ENCODE measurements around the gene LCE3D. TPM values are rescaled to one million over a fixed set of nuclear protein-coding genes. Genes with fewer than 3 reads are reported as not detected.

LCE3D gene
- polyA plus RNA-seq: 100 to 1,000 TPM in 1 of 2 donors, 1 to 10 TPM in 1; 3.6 to 546 TPM

GRCh38 chr1:152580433-152580832, at the start of gene LCE3D:
Gene LCE3D, minus strand, starts transcription at chr1:152580516. Its CDS starts 580 bp downstream, at chr1:152579936.
- 44 to 49% methylated on average over 4 of the region's 4 CpGs for WGBS, 2 donors
- Histone ChIP-seq H3K9me3 (ENCODE audit: control insufficient read depth in 2 of 2, insufficient read depth in 1 of 2, low read depth in 1 of 2, low read length in 1 of 2) (peaks cover 0 to 2% of the 10 kb centered on the region in 2 donors), H3K27me3 (ENCODE audit: control insufficient read depth in 1 of 2, insufficient read depth in 2 of 2, low read length in 2 of 2) (no peaks in the 10 kb centered on the region), H3K36me3 (ENCODE audit: control insufficient read depth in 2 of 2, insufficient read depth in 2 of 2, low read length in 1 of 2) (no peaks in the 10 kb centered on the region), H3K27ac (ENCODE audit: low read depth in 2 of 2, low read length in 1 of 2) (no peak within 1 kb of the TSS), H3K4me1 (ENCODE audit: control insufficient read depth in 2 of 2, insufficient read depth in 2 of 2, low read length in 1 of 2) (peaks cover 0 to 2% of the 10 kb centered on the region in 2 donors), H3K4me3 (ENCODE audit: low read depth in 1 of 2, low read length in 2 of 2) (no peak within 1 kb of the TSS)

- Histone ChIP-seq H3K9me3 (ENCODE audit: control insufficient read depth in 2 of 2, insufficient read depth in 1 of 2, low read depth in 1 of 2, low read length in 1 of 2) (no peaks in the 10 kb centered on the region), H3K4me3 (ENCODE audit: low read depth in 1 of 2, low read length in 2 of 2) (no peak overlapping the region), H3K4me1 (ENCODE audit: control insufficient read depth in 2 of 2, insufficient read depth in 2 of 2, low read length in 1 of 2) (peaks cover 0 to 4% of the 10 kb centered on the region in 2 donors), H3K36me3 (ENCODE audit: control insufficient read depth in 2 of 2, insufficient read depth in 2 of 2, low read length in 1 of 2) (no peaks in the 10 kb centered on the region), H3K27me3 (ENCODE audit: control insufficient read depth in 1 of 2, insufficient read depth in 2 of 2, low read length in 2 of 2) (no peaks in the 10 kb centered on the region), H3K27ac (ENCODE audit: low read depth in 2 of 2, low read length in 1 of 2) (no peak overlapping the region)
- 47 to 67% methylated on average over 1 of the region's 1 CpG for WGBS, 2 donors
Observed at GRCh38 chr1:152626744-152627143, 46.4 kb upstream of the LCE3D start.

GRCh38 chr1:152623203-152623844, 43.0 kb upstream of the LCE3D start:
- H3K4me3 ChIP-seq (ENCODE audit: low read depth in 1 of 2, low read length in 2 of 2): no peak overlapping the region
- peaks cover 0 to 4% of the 10 kb centered on the region in 2 donors for H3K4me1 ChIP-seq (ENCODE audit: control insufficient read depth in 2 of 2, insufficient read depth in 2 of 2, low read length in 1 of 2)
- H3K27me3 ChIP-seq (ENCODE audit: control insufficient read depth in 1 of 2, insufficient read depth in 2 of 2, low read length in 2 of 2): no peaks in the 10 kb centered on the region
- no peaks in the 10 kb centered on the region for H3K9me3 ChIP-seq (ENCODE audit: control insufficient read depth in 2 of 2, insufficient read depth in 1 of 2, low read depth in 1 of 2, low read length in 1 of 2)
- H3K36me3 ChIP-seq (ENCODE audit: control insufficient read depth in 2 of 2, insufficient read depth in 2 of 2, low read length in 1 of 2): no peaks in the 10 kb centered on the region
- 27 to 33% methylated on average over 29 of the region's 29 CpGs for WGBS, 2 donors
- no peak overlapping the region for H3K27ac ChIP-seq (ENCODE audit: low read depth in 2 of 2, low read length in 1 of 2)

GRCh38 chr1:152622803-152623202, 42.5 kb upstream of the LCE3D start, which contains the start of gene LCE3A:
Gene LCE3A, minus strand, starts transcription at chr1:152623103. Its CDS starts 0 bp downstream, at chr1:152623103.
- Histone ChIP-seq H3K27ac (ENCODE audit: low read depth in 2 of 2, low read length in 1 of 2) (no peak within 1 kb of the TSS), H3K4me3 (ENCODE audit: low read depth in 1 of 2, low read length in 2 of 2) (no peak within 1 kb of the TSS), H3K36me3 (ENCODE audit: control insufficient read depth in 2 of 2, insufficient read depth in 2 of 2, low read length in 1 of 2) (no peaks in the 10 kb centered on the region), H3K4me1 (ENCODE audit: control insufficient read depth in 2 of 2, insufficient read depth in 2 of 2, low read length in 1 of 2) (peaks cover 0 to 4% of the 10 kb centered on the region in 2 donors), H3K9me3 (ENCODE audit: control insufficient read depth in 2 of 2, insufficient read depth in 1 of 2, low read depth in 1 of 2, low read length in 1 of 2) (no peaks in the 10 kb centered on the region), H3K27me3 (ENCODE audit: control insufficient read depth in 1 of 2, insufficient read depth in 2 of 2, low read length in 2 of 2) (no peaks in the 10 kb centered on the region)
- 34 to 40% methylated on average over 10 of the region's 10 CpGs for WGBS, 2 donors

GRCh38 chr1:152621993-152622392, 41.7 kb upstream of the LCE3D start:
- no peaks in the 10 kb centered on the region for H3K27me3 ChIP-seq (ENCODE audit: control insufficient read depth in 1 of 2, insufficient read depth in 2 of 2, low read length in 2 of 2)
- H3K4me1 ChIP-seq (ENCODE audit: control insufficient read depth in 2 of 2, insufficient read depth in 2 of 2, low read length in 1 of 2): peaks cover 0 to 4% of the 10 kb centered on the region in 2 donors
- WGBS, 2 donors: 45 to 87% methylated on average over 3 of the region's 3 CpGs

GRCh38 chr1:152613511-152613910, 33.2 kb upstream of the LCE3D start, which contains the start of gene LCE3B:
Gene LCE3B, plus strand, starts transcription at chr1:152613811. Its CDS starts 0 bp downstream, at chr1:152613811.
- 74 to 100% methylated on average over 1 of the region's 1 CpG for WGBS, 2 donors
- Histone ChIP-seq H3K36me3 (ENCODE audit: control insufficient read depth in 2 of 2, insufficient read depth in 2 of 2, low read length in 1 of 2) (no peaks in the 10 kb centered on the region), H3K4me3 (ENCODE audit: low read depth in 1 of 2, low read length in 2 of 2) (no peak within 1 kb of the TSS), H3K4me1 (ENCODE audit: control insufficient read depth in 2 of 2, insufficient read depth in 2 of 2, low read length in 1 of 2) (no peaks in the 10 kb centered on the region), H3K27me3 (ENCODE audit: control insufficient read depth in 1 of 2, insufficient read depth in 2 of 2, low read length in 2 of 2) (no peaks in the 10 kb centered on the region), H3K9me3 (ENCODE audit: control insufficient read depth in 2 of 2, insufficient read depth in 1 of 2, low read depth in 1 of 2, low read length in 1 of 2) (no peaks in the 10 kb centered on the region), H3K27ac (ENCODE audit: low read depth in 2 of 2, low read length in 1 of 2) (no peak within 1 kb of the TSS)

More at GRCh38 chr1:152621993-152622392, 41.7 kb upstream of the LCE3D start:
- no peak overlapping the region for H3K4me3 ChIP-seq (ENCODE audit: low read depth in 1 of 2, low read length in 2 of 2)
- H3K27ac ChIP-seq (ENCODE audit: low read depth in 2 of 2, low read length in 1 of 2): no peak overlapping the region
- no peaks in the 10 kb centered on the region for H3K9me3 ChIP-seq (ENCODE audit: control insufficient read depth in 2 of 2, insufficient read depth in 1 of 2, low read depth in 1 of 2, low read length in 1 of 2)
- H3K36me3 ChIP-seq (ENCODE audit: control insufficient read depth in 2 of 2, insufficient read depth in 2 of 2, low read length in 1 of 2): no peaks in the 10 kb centered on the region

GRCh38 chr1:152599934-152600333, 19.6 kb upstream of the LCE3D start, which contains the start of gene LCE3C:
Gene LCE3C, plus strand, starts transcription at chr1:152600234. Its CDS starts 498 bp downstream, at chr1:152600732.
- WGBS, 2 donors: 66 to 74% methylated on average over 4 of the region's 4 CpGs
- Histone ChIP-seq H3K4me1 (ENCODE audit: control insufficient read depth in 2 of 2, insufficient read depth in 2 of 2, low read length in 1 of 2) (no peaks in the 10 kb centered on the region), H3K36me3 (ENCODE audit: control insufficient read depth in 2 of 2, insufficient read depth in 2 of 2, low read length in 1 of 2) (no peaks in the 10 kb centered on the region), H3K9me3 (ENCODE audit: control insufficient read depth in 2 of 2, insufficient read depth in 1 of 2, low read depth in 1 of 2, low read length in 1 of 2) (no peaks in the 10 kb centered on the region), H3K27me3 (ENCODE audit: control insufficient read depth in 1 of 2, insufficient read depth in 2 of 2, low read length in 2 of 2) (no peaks in the 10 kb centered on the region), H3K27ac (ENCODE audit: low read depth in 2 of 2, low read length in 1 of 2) (no peak within 1 kb of the TSS), H3K4me3 (ENCODE audit: low read depth in 1 of 2, low read length in 2 of 2) (no peak within 1 kb of the TSS)

- H3K27ac ChIP-seq (ENCODE audit: low read depth in 2 of 2, low read length in 1 of 2): no peak overlapping the region
- H3K27me3 ChIP-seq (ENCODE audit: control insufficient read depth in 1 of 2, insufficient read depth in 2 of 2, low read length in 2 of 2): no peaks in the 10 kb centered on the region
- H3K4me1 ChIP-seq (ENCODE audit: control insufficient read depth in 2 of 2, insufficient read depth in 2 of 2, low read length in 1 of 2): no peaks in the 10 kb centered on the region
- H3K9me3 ChIP-seq (ENCODE audit: control insufficient read depth in 2 of 2, insufficient read depth in 1 of 2, low read depth in 1 of 2, low read length in 1 of 2): no peaks in the 10 kb centered on the region
- WGBS, 2 donors: 48 to 88% methylated on average over 2 of the region's 2 CpGs
- H3K36me3 ChIP-seq (ENCODE audit: control insufficient read depth in 2 of 2, insufficient read depth in 2 of 2, low read length in 1 of 2): no peaks in the 10 kb centered on the region
- H3K4me3 ChIP-seq (ENCODE audit: low read depth in 1 of 2, low read length in 2 of 2): no peak overlapping the region
Observed at GRCh38 chr1:152596986-152597385, 16.7 kb upstream of the LCE3D start.

- no peak overlapping the region for H3K27ac ChIP-seq (ENCODE audit: low read depth in 2 of 2, low read length in 1 of 2)
- H3K4me1 ChIP-seq (ENCODE audit: control insufficient read depth in 2 of 2, insufficient read depth in 2 of 2, low read length in 1 of 2): no peaks in the 10 kb centered on the region
- H3K27me3 ChIP-seq (ENCODE audit: control insufficient read depth in 1 of 2, insufficient read depth in 2 of 2, low read length in 2 of 2): no peaks in the 10 kb centered on the region
- H3K4me3 ChIP-seq (ENCODE audit: low read depth in 1 of 2, low read length in 2 of 2): no peak overlapping the region
- 27 to 54% methylated on average over 1 of the region's 1 CpG for WGBS, 2 donors
- H3K9me3 ChIP-seq (ENCODE audit: control insufficient read depth in 2 of 2, insufficient read depth in 1 of 2, low read depth in 1 of 2, low read length in 1 of 2): no peaks in the 10 kb centered on the region
- H3K36me3 ChIP-seq (ENCODE audit: control insufficient read depth in 2 of 2, insufficient read depth in 2 of 2, low read length in 1 of 2): no peaks in the 10 kb centered on the region
Observed at GRCh38 chr1:152585586-152585985, 5.3 kb upstream of the LCE3D start.

GRCh38 chr1:152582647-152583046, 2.3 kb upstream of the LCE3D start:
- Histone ChIP-seq H3K27ac (ENCODE audit: low read depth in 2 of 2, low read length in 1 of 2) (no peak overlapping the region), H3K36me3 (ENCODE audit: control insufficient read depth in 2 of 2, insufficient read depth in 2 of 2, low read length in 1 of 2) (no peaks in the 10 kb centered on the region), H3K9me3 (ENCODE audit: control insufficient read depth in 2 of 2, insufficient read depth in 1 of 2, low read depth in 1 of 2, low read length in 1 of 2) (peaks cover 0 to 2% of the 10 kb centered on the region in 2 donors), H3K27me3 (ENCODE audit: control insufficient read depth in 1 of 2, insufficient read depth in 2 of 2, low read length in 2 of 2) (no peaks in the 10 kb centered on the region), H3K4me1 (ENCODE audit: control insufficient read depth in 2 of 2, insufficient read depth in 2 of 2, low read length in 1 of 2) (peaks cover 0 to 2% of the 10 kb centered on the region in 2 donors), H3K4me3 (ENCODE audit: low read depth in 1 of 2, low read length in 2 of 2) (no peak overlapping the region)
- WGBS, 2 donors: 50 to 55% methylated on average over 1 of the region's 1 CpG

Measured in esophagus (tissue), 2 donors.